ENCODE results near the gene MYO1D.

DNA sequence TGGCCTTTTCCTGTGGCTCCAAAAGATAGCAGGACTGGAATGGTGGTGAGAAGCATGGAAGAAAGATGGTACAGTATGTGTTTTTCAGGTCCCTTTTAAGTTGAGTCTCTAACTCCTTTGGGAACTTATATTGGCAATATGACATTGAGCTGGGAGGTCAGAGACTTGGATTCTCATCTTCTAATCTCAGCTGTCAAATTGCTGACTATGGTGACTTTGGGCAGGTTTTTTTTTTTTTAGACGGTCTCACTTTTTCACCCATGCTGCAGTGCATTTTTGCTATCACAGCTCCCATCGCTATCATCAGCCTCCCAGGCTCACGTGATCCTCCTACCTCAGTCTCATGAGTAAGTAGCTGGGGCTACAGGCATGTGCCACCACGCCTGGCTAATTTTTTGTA is 405.3 kb downstream of the MYO1D start:
- no peak for TF ChIP-seq ESRRA (CRISPR knock-in tag; IDR thresholded peaks at IDR 0.05; ENCODE audit: borderline replicate concordance)
- TF ChIP-seq ZNF263 (CRISPR knock-in tag; IDR thresholded peaks at IDR 0.05; ENCODE audit: low read depth), result no peak
- TF ChIP-seq FOXP1 (CRISPR knock-in tag; IDR thresholded peaks at IDR 0.05; ENCODE audit: borderline replicate concordance), result no peak
- TF ChIP-seq, protein P1, sequence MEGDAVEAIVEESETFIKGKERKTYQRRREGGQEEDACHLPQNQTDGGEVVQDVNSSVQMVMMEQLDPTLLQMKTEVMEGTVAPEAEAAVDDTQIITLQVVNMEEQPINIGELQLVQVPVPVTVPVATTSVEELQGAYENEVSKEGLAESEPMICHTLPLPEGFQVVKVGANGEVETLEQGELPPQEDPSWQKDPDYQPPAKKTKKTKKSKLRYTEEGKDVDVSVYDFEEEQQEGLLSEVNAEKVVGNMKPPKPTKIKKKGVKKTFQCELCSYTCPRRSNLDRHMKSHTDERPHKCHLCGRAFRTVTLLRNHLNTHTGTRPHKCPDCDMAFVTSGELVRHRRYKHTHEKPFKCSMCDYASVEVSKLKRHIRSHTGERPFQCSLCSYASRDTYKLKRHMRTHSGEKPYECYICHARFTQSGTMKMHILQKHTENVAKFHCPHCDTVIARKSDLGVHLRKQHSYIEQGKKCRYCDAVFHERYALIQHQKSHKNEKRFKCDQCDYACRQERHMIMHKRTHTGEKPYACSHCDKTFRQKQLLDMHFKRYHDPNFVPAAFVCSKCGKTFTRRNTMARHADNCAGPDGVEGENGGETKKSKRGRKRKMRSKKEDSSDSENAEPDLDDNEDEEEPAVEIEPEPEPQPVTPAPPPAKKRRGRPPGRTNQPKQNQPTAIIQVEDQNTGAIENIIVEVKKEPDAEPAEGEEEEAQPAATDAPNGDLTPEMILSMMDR (IDR thresholded peaks at IDR 0.05), result no peak
- no peak for TF ChIP-seq CBFB (CRISPR knock-in tag; IDR thresholded peaks at IDR 0.05; ENCODE audit: low read depth)
- TF ChIP-seq, protein P2, sequence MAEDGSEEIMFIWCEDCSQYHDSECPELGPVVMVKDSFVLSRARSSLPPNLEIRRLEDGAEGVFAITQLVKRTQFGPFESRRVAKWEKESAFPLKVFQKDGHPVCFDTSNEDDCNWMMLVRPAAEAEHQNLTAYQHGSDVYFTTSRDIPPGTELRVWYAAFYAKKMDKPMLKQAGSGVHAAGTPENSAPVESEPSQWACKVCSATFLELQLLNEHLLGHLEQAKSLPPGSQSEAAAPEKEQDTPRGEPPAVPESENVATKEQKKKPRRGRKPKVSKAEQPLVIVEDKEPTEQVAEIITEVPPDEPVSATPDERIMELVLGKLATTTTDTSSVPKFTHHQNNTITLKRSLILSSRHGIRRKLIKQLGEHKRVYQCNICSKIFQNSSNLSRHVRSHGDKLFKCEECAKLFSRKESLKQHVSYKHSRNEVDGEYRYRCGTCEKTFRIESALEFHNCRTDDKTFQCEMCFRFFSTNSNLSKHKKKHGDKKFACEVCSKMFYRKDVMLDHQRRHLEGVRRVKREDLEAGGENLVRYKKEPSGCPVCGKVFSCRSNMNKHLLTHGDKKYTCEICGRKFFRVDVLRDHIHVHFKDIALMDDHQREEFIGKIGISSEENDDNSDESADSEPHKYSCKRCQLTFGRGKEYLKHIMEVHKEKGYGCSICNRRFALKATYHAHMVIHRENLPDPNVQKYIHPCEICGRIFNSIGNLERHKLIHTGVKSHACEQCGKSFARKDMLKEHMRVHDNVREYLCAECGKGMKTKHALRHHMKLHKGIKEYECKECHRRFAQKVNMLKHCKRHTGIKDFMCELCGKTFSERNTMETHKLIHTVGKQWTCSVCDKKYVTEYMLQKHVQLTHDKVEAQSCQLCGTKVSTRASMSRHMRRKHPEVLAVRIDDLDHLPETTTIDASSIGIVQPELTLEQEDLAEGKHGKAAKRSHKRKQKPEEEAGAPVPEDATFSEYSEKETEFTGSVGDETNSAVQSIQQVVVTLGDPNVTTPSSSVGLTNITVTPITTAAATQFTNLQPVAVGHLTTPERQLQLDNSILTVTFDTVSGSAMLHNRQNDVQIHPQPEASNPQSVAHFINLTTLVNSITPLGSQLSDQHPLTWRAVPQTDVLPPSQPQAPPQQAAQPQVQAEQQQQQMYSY (CRISPR knock-in tag; IDR thresholded peaks at IDR 0.05), result no peak
- no peak for TF ChIP-seq FOXK1 (CRISPR knock-in tag; IDR thresholded peaks at IDR 0.05)
- TF ChIP-seq TEAD4 (CRISPR knock-in tag; IDR thresholded peaks at IDR 0.05), result no peak
- TF ChIP-seq ZBTB21 (CRISPR knock-in tag; IDR thresholded peaks at IDR 0.05; ENCODE audit: borderline replicate concordance), result no peak
- no peak for TF ChIP-seq CREB1 (CRISPR knock-in tag; IDR thresholded peaks at IDR 0.05)
